ENCODE data around the gene GPRIN3. TPM values are rescaled to one million over a fixed set of nuclear protein-coding genes. Genes with fewer than 3 reads are reported as not detected.

Gene GPRIN3
- total RNA-seq, 1 experiment from 2014 or later = 0.39 TPM

DNA sequence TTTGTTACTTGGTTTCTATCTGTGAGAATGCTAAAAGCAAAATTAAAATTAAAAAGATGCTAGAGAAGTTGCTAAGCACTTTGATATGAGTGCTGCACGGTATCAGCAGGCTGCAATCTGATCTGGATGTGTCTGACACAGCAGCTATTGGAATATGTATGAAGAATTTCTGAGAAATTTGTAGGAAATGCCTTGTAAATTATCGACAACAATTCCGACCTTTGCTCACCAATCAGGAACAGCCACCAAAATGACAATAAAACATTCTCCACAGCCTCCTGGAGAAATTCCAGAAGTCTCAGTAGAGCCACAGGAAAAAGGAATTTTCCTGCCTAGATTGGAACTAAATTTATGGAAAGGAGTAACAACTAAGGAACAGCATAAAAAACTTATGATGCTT lies 113.8 kb downstream of the GPRIN3 start (continued):
- TF ChIP-seq, protein P1, sequence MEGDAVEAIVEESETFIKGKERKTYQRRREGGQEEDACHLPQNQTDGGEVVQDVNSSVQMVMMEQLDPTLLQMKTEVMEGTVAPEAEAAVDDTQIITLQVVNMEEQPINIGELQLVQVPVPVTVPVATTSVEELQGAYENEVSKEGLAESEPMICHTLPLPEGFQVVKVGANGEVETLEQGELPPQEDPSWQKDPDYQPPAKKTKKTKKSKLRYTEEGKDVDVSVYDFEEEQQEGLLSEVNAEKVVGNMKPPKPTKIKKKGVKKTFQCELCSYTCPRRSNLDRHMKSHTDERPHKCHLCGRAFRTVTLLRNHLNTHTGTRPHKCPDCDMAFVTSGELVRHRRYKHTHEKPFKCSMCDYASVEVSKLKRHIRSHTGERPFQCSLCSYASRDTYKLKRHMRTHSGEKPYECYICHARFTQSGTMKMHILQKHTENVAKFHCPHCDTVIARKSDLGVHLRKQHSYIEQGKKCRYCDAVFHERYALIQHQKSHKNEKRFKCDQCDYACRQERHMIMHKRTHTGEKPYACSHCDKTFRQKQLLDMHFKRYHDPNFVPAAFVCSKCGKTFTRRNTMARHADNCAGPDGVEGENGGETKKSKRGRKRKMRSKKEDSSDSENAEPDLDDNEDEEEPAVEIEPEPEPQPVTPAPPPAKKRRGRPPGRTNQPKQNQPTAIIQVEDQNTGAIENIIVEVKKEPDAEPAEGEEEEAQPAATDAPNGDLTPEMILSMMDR (IDR thresholded peaks at IDR 0.05 in 2 of 3, conservative IDR thresholded peaks at IDR 0.05 in 1 of 3; ENCODE audit: borderline replicate concordance in 1 of 3, insufficient read depth in 1 of 3, low read depth in 2 of 3, low read length in 2 of 3) = no peak
- no peak for TF ChIP-seq CEBPB (IDR thresholded peaks at IDR 0.05; ENCODE audit: low read depth)
- TF ChIP-seq, protein P2, sequence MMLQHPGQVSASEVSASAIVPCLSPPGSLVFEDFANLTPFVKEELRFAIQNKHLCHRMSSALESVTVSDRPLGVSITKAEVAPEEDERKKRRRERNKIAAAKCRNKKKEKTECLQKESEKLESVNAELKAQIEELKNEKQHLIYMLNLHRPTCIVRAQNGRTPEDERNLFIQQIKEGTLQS (IDR thresholded peaks at IDR 0.05) = no peak
- TF ChIP-seq YY1 (IDR thresholded peaks at IDR 0.05; ENCODE audit: extremely low read depth, insufficient replicate concordance, low read depth, low read length) = no peak

Other genes starting within 250 kb of the GPRIN3 start
- gene TIGD2, start 196.3 kb downstream of the GPRIN3 start, total RNA-seq (2021; ENCODE audit: unreplicated experiment) = 10.3 TPM

Data from HCT116 (cell line).